Hepatocyte (in vitro differentiated cells): ENCODE data around the gene TTC7B.

ENCODE experiments used
- EZH2 ChIP-seq: fragments of 200-600 bp; sonication (generic); IDR thresholded peaks from 2 replicates; pipeline ENCODE4 v1.6.1; 2016; ENCODE audit warnings: antibody characterized with exemption, mild to moderate bottlenecking, borderline replicate concordance
- EZH2phosphoT487 ChIP-seq: fragments of 200-600 bp; sonication (generic); IDR thresholded peaks from one replicate; pipeline ENCODE4 v1.6.1; 2018; ENCODE audit warnings: antibody characterized with exemption, mild to moderate bottlenecking, low read depth, moderate library complexity; ENCODE audit not compliant: unreplicated experiment, severe bottlenecking
- TF ChIP-seq, protein P1 (sequence below): fragments of 200-600 bp; sonication (generic); IDR thresholded peaks from 2 replicates; pipeline ENCODE4 v1.5.1; 2016; ENCODE audit warnings: antibody characterized with exemption, mild to moderate bottlenecking; ENCODE audit not compliant: poor library complexity

- TF ChIP-seq, protein P1, sequence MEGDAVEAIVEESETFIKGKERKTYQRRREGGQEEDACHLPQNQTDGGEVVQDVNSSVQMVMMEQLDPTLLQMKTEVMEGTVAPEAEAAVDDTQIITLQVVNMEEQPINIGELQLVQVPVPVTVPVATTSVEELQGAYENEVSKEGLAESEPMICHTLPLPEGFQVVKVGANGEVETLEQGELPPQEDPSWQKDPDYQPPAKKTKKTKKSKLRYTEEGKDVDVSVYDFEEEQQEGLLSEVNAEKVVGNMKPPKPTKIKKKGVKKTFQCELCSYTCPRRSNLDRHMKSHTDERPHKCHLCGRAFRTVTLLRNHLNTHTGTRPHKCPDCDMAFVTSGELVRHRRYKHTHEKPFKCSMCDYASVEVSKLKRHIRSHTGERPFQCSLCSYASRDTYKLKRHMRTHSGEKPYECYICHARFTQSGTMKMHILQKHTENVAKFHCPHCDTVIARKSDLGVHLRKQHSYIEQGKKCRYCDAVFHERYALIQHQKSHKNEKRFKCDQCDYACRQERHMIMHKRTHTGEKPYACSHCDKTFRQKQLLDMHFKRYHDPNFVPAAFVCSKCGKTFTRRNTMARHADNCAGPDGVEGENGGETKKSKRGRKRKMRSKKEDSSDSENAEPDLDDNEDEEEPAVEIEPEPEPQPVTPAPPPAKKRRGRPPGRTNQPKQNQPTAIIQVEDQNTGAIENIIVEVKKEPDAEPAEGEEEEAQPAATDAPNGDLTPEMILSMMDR, result no peak
- TF ChIP-seq EZH2 (no peak), EZH2phosphoT487 (no peak)
Observed at GRCh38 chr14:90616313-90616712, 199.9 kb downstream of the TTC7B start.
